NCI-H187 treated with DMSO at 0.1 percent for 48 hours (cell line): ENCODE measurements around the gene LFNG.
"Not testable (repeated sequence)": the region's sequence is repeated elsewhere in the genome, so short reads cannot be mapped to it uniquely, and the experiment has no call there.

Source experiments
- DNase-seq: peaks from one replicate; lab custom pipeline; 2025; lab: John Stamatoyannopoulos, UW

Gene LFNG

DNA sequence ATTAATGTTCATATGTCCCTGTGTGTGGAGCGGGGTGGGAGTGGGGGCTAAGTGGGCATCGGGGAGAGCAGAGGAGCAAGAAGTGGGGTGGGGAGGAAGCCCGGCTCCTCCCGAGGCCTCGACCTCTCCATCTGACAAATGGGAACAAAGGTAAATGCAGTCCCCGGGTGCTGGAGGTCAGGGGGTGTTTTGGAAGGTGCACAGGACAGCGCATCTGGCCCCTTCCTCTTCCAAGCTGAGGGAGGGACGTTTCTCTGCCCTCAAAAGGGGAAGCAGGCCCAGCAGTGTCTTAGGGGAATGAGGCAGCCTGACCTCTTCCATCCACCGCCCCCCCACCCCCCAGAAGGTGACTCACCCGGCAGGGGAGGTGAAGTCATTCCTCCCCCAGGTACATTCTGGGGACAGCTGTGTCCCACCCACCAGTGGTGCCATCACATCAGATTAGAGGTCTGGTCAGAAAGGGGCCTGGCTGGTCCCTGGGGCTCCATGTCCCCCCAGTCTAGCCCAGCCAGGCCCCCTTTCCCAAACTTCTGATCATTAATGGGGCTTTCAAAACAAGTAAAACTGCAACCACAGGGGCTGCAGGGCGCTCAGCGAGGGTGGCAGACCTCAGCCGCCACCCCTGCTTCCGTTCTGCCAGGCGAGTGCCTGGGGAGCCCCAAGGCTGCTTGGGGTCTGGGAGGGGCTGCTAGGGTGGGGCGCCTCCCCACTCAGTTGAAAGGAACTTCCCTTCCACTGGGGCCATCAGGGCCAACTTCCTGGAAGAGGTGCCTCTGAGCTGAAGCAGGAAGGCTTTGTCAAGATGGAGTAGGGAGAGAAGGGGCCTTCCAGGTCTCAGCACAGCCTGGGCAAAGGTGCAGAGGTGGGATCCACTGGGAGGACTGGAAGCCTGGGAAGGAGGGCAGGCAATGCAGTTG lies 10.8 kb downstream of the LFNG start:
- DNase-seq, result no peak

DNA sequence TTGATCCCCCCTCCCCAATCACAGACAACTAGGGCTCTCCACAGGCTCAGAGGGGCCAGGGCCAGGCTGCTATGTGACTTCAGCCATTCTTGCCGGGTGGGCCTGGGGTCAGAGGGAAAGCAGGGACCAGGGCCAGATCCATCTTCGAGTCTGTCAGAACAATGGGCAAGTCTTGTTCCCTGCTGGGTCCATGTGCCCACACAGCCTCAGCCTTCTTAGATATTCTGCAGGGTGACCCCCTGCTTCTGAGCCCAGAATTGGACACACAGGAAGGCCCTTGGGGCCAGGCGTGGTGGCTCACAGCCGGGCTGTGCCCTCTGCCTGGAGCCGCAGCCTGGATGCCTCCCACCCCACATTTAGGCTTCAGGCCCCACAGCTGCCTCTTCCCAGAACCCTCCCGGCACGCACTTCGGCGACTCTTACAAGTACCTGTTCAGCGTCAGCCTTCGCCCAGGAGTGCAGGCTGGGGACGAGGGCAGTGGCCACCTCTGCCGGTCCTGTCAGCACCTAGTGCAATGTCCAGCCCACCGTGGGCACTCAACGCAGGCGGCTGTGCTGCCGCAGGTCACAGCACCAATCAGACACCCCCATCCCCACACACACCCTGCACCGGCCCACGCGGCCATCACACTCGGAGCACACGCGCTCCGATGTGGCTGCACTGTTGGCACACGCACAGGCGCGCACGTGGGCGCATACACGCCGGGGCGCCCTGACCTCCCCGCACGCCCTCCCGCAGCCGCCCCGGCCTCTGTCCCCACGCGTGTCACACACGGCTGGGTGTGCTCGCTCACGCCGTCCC lies 11.6 kb downstream of the LFNG start:
- not testable (repeated sequence) for DNase-seq

DNA sequence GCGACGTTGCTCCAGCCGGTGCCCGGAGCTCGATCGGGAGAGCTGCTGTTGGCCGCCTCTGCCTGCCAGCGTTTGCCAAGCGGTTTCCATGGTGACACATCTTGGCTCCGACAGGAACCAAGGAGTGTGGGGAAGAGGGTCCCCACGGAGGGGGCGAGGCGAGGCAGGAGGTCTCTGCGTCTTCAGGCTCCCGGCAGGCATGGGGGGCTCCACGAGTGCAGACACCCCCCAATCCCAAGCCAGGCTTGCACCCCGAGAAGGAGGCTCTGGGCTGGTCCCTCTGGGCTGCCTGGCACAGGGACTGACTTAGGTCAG lies 12.2 kb downstream of the LFNG start:
- not testable (repeated sequence) for DNase-seq

DNA sequence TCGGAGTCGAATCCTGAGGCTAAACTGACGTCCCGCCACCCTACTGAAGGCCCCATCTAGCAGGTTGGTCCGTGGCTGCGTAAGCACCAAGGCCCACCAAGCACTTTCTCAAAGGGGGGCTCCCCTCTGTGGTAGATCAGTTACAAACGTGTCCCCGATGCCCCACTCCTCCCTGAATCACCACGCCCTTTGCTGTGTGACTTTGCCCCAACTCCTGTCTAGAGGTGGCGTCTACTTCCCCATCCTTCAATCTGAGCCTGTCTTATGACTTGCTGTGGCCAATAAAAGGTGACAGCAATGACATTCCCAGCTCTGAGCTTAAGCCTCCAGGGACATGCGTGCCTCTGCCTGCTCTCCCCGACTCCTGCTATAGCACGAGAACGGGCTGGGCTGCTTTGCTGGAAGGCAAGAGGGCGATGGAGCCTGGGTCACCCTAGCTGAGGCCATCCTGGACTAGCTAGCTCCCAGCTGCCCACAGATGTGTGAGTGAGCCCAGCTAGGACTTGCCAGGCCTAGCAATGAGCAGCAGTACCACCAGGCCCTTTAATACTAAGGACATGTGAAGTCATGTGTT lies 12.7 kb downstream of the LFNG start:
- DNase-seq, result not testable (repeated sequence)

DNA sequence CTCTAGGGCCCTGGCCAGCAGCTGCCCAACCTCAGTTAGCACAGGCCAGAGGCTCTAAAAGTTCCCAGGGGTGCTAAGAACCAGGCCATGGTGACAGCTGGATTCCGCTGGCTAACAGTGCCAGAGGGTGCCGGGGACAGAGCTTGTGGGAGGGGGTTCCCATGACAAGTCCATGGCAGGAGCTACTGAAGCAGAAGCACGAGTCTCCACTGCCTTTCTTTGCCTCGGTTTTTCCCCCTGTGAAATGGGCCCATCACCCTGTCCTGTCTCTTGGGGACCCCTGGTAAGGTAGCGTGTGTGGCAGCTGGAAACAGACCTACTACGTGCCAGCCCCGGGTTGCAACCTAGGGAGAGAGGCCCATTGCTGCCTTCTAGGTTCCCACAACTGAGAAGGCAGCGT lies 13.2 kb downstream of the LFNG start:
- not testable (repeated sequence) for DNase-seq

DNA sequence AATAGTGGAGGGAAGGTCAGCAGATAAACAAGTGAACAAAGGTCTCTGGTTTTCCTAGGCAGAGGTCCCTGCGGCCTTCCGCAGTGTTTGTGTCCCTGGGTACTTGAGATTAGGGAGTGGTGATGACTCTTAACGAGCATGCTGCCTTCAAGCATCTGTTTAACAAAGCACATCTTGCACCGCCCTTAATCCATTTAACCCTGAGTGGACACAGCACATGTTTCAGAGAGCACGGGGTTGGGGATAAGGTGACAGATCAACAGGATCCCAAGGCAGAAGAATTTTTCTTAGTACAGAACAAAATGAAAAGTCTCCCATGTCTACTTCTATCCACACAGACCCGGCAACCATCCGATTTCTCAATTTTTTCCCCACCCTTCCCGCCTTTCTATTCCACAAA lies 14.0 kb downstream of the LFNG start:
- not testable (repeated sequence) for DNase-seq

DNA sequence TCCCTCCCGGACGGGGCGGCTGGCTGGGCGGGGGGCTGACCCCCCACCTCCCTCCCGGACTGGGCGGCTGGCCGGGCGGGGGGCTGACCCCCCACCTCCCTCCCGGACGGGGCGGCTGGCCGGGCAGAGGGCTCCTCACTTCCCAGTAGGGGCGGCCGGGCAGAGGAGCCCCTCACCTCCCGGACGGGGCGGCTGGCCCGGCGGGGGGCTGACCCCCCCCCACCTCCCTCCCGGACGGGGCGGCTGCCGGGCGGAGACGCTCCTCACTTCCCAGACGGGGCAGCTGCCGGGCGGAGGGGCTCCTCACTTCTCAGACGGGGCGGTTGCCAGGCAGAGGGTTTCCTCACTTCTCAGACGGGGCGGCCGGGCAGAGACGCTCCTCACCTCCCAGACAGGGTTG lies 14.6 kb downstream of the LFNG start:
- not testable (repeated sequence) for DNase-seq

DNA sequence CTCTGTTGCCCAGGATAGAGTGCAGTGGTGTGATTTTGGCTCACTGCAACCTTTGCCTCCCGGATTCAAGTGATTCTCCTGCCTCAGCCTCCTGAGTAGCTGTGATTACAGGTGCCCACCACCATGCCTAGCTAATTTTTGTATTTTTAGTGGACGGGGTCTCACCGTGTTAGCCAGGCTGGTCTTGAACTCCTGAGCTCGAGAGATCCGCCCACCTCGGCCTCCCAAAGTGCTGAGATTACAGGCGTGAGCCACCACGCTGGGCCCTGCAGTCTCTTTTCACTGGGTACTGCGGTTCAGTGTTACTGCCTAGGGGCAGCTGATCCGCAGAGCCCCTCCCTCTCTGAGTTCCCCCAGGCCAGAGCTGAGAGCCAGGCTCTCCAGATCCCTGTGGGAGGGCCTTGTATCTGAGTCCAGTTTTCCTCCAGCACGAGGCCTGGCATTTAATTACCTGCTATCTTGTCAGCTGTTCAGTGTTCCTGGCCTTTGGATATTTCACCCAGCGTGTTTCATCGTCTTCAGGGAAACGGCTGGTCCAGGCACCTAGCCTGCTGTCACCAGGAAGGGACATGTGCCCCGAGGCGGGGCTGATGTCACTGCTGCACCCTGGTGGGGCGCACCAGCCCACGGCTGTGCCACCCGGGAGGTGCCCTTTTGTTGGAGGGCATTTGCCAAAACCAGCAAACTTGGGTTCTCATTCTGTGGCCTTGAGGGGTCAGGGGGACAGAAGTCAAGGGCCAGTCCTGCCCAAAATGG lies 16.5 kb downstream of the LFNG start:
- DNase-seq, result not testable (repeated sequence)

DNA sequence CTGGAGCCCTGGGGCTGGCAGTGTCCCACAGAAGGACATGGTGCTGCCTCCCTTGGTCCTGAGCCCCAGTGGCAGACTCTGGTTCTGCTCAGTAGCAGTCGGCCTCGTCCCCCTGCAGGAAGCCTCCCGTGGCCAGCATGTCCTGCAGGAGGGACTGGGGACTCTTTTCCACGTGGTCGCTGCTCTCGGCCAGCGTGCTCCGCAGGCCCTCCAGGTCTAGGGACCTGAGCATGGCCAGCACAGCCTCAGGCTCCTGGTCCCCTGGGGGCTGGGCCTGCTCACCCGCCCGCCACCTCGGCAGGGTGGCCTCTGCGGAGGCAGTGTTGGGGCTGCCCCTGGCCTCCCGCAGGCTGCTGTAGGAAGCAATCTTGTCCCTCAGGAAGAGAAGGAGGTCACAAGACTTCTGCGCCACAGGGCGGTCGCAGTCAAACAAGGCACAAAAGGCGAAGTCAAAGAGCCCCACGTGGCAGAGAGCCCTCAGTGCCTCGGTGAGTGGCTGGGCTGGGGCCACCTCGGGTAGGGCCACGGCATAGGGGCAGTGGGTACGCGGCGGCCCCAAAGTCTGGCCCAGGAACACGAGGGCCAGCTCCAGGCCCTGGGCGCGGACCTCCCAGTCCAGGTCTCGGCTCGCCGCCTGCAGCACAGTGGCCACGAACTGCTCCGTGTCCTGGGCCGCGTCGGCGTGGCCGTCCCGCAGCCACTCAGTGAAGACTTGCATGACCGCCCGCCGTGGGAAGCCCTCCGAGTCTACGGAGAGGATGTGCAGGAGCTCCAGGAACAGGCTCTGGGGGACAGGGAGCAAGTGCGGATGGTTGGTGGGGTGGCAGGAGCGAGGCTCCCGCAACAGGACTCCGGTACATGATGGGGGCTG lies 18.6 kb downstream of the LFNG start:
- no peak for DNase-seq

DNA sequence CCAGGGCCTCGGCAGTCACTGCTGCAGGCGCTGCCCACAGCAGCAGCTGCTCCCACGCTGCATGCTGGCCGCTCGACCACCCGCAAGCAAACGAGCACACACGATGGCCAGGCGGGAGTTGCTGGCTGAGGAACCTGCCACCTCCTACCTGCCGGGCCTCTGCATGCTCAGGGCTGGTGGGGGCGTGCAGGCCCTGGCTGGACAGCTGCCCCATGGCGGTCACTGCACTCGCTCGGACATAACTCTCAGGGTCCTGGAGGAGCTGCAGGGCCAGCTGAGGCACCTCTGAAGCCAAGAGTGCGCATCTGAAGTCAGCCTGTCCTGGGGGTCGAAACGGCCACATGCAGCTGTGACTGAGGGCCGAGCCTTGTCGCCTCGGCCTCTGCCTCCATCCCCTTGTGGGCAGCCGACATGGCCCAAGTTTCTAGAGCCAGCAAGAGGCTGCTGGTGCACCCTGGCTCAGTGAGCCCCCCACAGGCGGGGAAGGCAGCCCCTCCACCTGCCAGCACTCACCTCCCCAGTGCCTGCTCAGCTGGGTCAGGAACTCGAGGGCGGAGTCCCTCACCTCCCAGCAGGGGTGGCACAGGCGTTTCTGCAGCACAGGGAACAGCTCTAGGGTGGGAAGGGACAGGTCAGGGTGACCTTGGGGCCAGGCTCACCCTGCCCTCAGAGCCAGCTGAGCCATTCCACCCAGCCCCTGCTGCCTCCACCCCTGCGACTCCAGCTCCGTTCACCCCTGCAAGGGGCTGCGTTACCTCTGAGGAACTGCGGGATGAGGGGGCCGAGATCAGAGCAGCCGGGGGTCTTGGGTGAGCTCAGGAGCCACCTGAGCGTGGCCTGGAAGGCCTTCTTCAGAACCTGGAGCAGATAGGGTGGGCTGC lies 19.7 kb downstream of the LFNG start:
- DNase-seq, result no peak

DNA sequence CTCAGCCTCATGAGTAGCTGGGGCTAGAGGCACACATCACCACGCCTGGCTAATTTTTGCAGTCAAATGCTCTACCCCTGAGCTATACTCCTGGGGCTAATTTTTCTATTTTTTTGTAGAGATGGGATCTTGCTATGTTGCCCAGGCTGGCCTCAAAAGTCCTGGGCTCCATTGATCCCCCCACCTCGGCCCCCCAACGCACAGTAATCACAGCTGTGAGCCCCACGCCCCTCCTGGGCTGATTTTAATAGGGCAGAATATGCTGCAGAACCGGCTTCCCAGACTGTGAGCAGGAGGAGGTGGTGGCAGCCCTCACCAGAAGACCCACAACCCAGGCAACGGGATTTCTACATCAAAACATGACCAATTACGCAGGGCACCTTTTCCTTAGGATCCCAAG lies 20.6 kb downstream of the LFNG start:
- no peak for DNase-seq

DNA sequence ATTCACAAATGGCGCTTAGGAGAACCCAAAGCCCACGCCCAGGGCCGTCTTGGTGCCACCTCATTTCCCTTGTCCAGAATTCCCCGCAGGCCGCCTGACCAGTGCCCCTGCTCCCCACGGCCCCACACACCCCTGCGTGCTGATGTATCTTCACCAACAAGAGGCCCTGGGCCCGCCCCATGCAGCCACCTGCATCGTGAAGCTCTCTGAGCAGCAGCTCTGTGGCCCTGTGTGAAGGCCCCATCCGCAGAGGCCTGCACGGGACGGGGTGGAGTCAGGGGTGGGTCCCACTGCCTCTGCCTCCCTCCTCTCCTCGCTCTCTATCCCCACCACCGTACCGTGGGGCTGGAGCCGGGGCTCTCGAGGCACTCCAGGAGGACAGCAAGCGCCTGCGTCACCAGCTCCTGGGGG lies 21.1 kb downstream of the LFNG start:
- no peak for DNase-seq

DNA sequence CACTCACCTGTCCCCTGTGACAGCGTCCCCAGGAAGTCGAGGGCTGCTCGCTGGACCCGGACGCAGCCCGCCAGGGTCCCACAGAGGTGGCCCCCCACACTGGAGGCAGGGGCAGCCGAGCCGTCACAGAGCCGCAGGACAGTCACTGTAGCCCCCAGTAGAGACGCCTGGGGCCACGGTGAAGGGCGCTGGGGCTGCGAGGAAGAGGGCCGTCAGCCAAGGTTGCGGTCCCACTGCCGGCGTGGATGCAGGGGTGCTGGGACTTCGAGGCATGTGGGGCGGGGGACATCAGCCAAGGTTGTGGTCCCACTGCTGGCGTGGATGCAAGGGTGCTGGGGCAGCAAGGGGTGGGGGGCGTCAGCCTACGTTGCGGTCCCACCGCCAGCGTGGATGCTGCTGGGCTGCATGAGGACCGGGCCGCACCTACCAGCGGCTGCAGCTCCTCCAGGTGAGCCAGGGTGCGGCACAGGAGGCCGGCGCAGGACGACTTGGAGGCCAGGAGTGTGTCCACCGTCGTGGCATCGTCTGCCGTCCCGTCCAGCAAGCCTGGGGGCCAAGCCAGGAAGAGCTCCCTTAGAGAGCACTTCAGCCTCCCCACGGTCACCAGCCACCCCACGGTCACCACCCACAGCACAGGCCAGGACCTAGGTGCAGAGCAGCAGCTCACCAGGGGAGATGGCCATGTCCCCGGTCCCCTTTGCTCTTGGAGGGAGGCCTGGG lies 21.9 kb downstream of the LFNG start:
- no peak for DNase-seq

DNA sequence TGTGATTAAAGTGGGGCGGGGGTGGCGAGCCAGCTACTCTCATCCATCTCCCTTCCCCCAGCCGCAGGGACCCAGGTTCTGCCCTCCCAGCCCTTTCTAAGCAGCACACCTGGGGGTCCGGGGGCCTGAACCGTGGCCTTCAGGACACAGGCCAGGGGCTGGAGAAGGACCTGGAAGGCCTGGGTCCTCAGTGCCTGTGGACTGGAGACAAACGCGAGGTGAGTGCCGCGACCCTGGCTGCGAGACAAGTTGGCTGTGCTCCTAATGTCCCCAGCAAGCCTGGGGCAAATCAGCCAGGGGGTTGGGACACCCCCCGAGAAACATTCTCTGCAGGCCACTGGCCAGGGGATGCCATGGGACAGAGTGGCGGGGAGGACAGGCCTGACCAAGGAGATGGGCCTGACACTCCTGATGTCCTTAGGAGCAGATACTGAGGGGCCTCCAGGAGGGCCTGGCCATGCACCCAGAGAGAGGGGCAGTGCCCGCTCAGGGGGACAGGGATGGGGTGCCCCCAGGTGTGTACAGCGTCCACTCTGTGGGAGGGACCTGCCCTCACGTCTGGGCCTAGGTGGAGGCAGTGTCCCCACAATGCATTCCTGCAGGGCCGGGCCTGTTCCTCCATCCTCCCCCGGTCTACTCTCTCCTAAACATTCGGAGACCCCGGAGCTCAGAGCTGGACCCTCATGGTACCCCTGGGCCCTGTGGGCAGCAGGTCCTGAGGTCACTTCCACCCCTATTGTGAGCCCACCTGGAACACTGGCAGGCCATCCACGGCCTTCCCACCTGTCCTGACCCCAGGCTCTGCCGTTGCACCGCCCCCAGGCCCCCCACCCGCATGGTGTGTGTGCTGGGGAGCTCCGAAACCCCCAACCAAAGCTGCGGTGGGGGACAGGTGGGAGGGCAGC lies 22.7 kb downstream of the LFNG start:
- DNase-seq, result no peak

DNA sequence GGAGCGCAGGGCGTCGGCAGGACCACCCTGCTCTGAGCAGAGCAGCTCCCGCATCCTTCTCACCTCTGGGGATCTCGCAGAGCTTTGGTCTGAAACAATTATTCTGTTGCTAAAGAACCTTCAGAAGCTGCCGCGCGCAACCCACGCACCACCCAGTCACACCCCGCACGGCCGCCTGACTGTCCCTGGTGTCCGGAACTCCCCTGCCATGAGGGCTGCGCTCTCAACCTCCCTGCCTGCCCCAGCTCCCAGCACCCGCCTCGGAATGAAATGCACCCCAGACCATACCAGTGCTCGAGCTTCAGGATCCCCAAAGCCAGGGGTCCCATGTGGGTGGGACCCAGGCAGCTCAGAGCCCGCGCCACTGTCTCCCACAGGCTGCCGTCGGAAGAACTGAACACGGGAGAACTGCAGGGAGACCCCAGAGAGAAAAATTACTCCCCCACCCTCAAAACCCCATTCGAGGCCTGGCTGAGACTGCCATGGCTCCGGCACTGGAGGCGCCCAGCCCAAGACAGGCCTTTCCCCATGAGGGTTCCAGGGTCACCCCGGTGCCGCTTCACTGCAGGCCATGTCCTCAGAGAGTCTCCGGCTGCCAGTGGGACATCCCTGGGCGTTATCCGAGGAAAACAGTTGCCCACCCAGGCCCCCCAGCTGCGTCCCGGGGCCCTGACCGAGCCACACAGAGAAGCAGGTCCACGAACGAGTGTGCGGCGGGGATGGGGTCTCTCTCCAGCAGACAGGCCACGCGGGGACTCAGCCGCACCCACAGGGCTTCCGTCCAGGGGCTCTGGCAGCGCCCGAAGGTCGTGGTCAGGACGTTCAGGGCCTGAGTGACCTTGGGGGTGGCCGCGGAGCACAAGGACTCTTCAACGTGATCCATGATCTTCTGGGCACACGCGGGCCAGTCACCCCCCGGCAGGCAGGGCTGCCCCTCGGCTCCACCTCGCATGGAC lies 23.6 kb downstream of the LFNG start:
- DNase-seq, result no peak

DNA sequence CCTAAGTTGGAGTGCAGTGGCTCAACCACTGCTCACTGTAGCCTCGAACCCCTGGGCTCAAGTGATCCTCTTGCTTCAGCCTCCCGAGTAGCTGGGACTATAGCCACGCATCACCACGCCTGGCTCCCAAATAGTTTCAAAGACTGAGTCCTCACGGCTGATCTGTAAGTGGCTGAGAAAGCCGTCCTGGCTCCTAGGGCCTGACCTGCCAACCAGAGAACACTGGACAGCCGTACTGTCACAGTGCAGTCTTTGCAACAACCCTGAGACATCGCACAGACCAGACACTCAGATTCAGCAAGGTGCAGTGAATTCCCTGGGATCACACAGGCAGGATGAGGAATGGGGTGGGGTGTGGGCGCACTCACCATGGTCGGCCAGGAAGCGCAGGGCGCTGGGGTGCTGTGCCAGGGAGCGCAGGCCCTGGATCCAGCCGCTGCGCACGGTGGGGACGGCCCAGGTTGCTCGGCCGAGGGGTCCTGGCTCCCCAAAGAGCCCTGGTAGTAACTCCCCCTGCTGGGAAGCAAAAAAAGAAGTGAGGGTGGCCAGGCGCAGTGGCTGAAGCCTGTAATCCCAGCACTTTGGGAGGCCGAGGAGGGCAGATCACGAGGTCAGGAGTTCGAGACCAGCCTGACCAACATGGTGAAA lies 25.1 kb downstream of the LFNG start:
- no peak for DNase-seq
